Sigmoid colon (tissue), 7 donors: Measurements from ENCODE around the gene ANKRD6. TPM values are rescaled to one million over a fixed set of nuclear protein-coding genes. Genes with fewer than 3 reads are reported as not detected.

Source experiments
- DNase-seq: peaks from one replicate; pipeline ENCODE4 v3.0.0-alpha.2; 2019
- H3K27ac ChIP-seq, 4 donors: fragments of 200-600 bp; sonication (generic); one replicate each; pipeline ENCODE4 v1.5.1; 2016 to 2019; ENCODE audit warnings: mild to moderate bottlenecking in 1 of 4
- H3K27me3 ChIP-seq, 3 donors: fragments of 200-600 bp; sonication (generic); one replicate each; pipeline ENCODE4 v1.5.1; 2019; ENCODE audit warnings: mild to moderate bottlenecking in 1 of 3
- H3K36me3 ChIP-seq, 4 donors: fragments of 200-600 bp; sonication (generic); one replicate each; pipeline ENCODE4 v1.5.1; 2016 to 2019
- H3K4me1 ChIP-seq, 4 donors: fragments of 200-600 bp; sonication (generic); one replicate each; pipeline ENCODE4 v1.5.1; 2017 to 2019
- H3K4me3 ChIP-seq, 4 donors: fragments of 200-600 bp; sonication (generic); one replicate each; pipeline ENCODE4 v1.5.1; 2017 to 2019; ENCODE audit warnings: mild to moderate bottlenecking in 2 of 4, moderate library complexity in 1 of 4
- H3K9me3 ChIP-seq, 4 donors: fragments of 200-600 bp in 3 of 4; sonication (generic) in 3 of 4; one replicate each; pipeline versions ENCODE4 v1.5.1 to v1.6.1; 2013 to 2019
- CTCF ChIP-seq, 4 experiments: fragments of 450-650 bp in 3 of 4; fragments of 200-600 bp in 1 of 4; IDR thresholded peaks; one replicate each; pipeline ENCODE4 v1.5.1; 2016 to 2019; ENCODE audit warnings: antibody characterized with exemption in 4 of 4, mild to moderate bottlenecking in 3 of 4, moderate library complexity in 2 of 4
- EP300 ChIP-seq, 4 donors: sonication (generic); formaldehyde crosslinking; IDR thresholded peaks; one replicate each; pipeline ENCODE4 v1.6.1; 2017; ENCODE audit warnings: antibody characterized with exemption in 4 of 4
- POLR2A ChIP-seq, 2 donors: fragments of 450-650 bp; IDR thresholded peaks; one replicate each; pipeline ENCODE4 v1.6.1; 2016; ENCODE audit warnings: antibody characterized with exemption in 2 of 2, mild to moderate bottlenecking in 2 of 2, moderate library complexity in 2 of 2
- POLR2AphosphoS5 ChIP-seq, 4 donors: sonication (generic); formaldehyde crosslinking; IDR thresholded peaks; one replicate each; pipeline ENCODE4 v1.6.1; 2017; ENCODE audit warnings: antibody characterized with exemption in 4 of 4
- WGBS, 2 donors: extraction: QIAGEN DNeasy Blood & Tissue Kit; methylation state at CpG; one replicate each; pipeline ENCODE4 v1.1.7; 2013; 5-methylcytosine and 5-hydroxymethylcytosine counted together
- intact Hi-C: fragments of 100-400 bp; cut with DNase I; formaldehyde crosslinking; loops from one replicate; pipeline ENCODE4 v1.15.1; 2023
- polyA plus RNA-seq, 3 donors: library from polyadenylated mRNA; stranded (reverse); fragments of 200-250 nt; gene quantifications; one replicate each; pipeline ENCODE4 v1.2.3, GENCODE V29; 2013
- total RNA-seq, 4 donors: library from RNA; depleted of rRNA; stranded (reverse); fragments of >200 nt; gene quantifications; one replicate each; pipeline ENCODE4 v1.1.0, GENCODE V29; 2016
- donor health status: healthy with polysubstance abuse.
- donor health status: Bipolar disorder and iron deficiency.
- donor health status: healthy.

Gene ANKRD6
- total and polyA plus RNA-seq, 7 donors: 1.7 to 21.6 (median 8.0) TPM

GRCh38 chr6:89526563-89526869 lies 93.6 kb downstream of the ANKRD6 start:
- intact Hi-C loops: no loop called here
- H3K27ac ChIP-seq: no peak overlapping the region
- TF ChIP-seq CTCF (IDR thresholded peaks at IDR 0.05) (no peak), EP300 (IDR thresholded peaks at IDR 0.05) (no peak), POLR2A (IDR thresholded peaks at IDR 0.05) (no peak), POLR2AphosphoS5 (IDR thresholded peaks at IDR 0.05) (no peak)
- no peaks in the 10 kb centered on the region for H3K27me3 ChIP-seq
- no peak for DNase-seq
- peaks cover 0 to 7% (median 5%) of the 10 kb centered on the region in 4 donors for H3K4me1 ChIP-seq
- no peak overlapping the region for H3K4me3 ChIP-seq
- H3K9me3 ChIP-seq: no peaks in the 10 kb centered on the region
- 96 to 97% methylated on average over 2 of the region's 2 CpGs for WGBS, 2 donors
- no peaks in the 10 kb centered on the region for H3K36me3 ChIP-seq

- peaks cover 0 to 11% (median 5%) of the 10 kb centered on the region in 4 donors for H3K4me1 ChIP-seq
- TF ChIP-seq CTCF (IDR thresholded peaks at IDR 0.05) (no peak), POLR2AphosphoS5 (IDR thresholded peaks at IDR 0.05) (no peak), EP300 (IDR thresholded peaks at IDR 0.05) (no peak), POLR2A (IDR thresholded peaks at IDR 0.05) (no peak)
- no peak overlapping the region for H3K4me3 ChIP-seq
- H3K27ac ChIP-seq: no peak overlapping the region
- no peaks in the 10 kb centered on the region for H3K36me3 ChIP-seq
- 85 to 87% methylated on average over 2 of the region's 2 CpGs for WGBS, 2 donors
- intact Hi-C loops: no loop called here
- H3K27me3 ChIP-seq: no peaks in the 10 kb centered on the region
- H3K9me3 ChIP-seq: no peaks in the 10 kb centered on the region
- DNase-seq: no peak
Observed at GRCh38 chr6:89527634-89528033, 94.7 kb downstream of the ANKRD6 start.

GRCh38 chr6:89528866-89529265 lies 95.9 kb downstream of the ANKRD6 start:
- TF ChIP-seq CTCF (IDR thresholded peaks at IDR 0.05) (no peak), POLR2AphosphoS5 (IDR thresholded peaks at IDR 0.05) (no peak), EP300 (IDR thresholded peaks at IDR 0.05) (no peak)
- Histone ChIP-seq H3K36me3 (no peaks in the 10 kb centered on the region), H3K9me3 (no peaks in the 10 kb centered on the region), H3K27me3 (no peaks in the 10 kb centered on the region), H3K4me1 (peaks cover 0 to 11% (median 5%) of the 10 kb centered on the region in 4 donors), H3K27ac (no peak overlapping the region), H3K4me3 (no peak overlapping the region)
- no peak for DNase-seq
- intact Hi-C loops: no loop called here

- 92 to 96% methylated on average over 11 of the region's 11 CpGs for WGBS, 2 donors
- intact Hi-C loops: no loop called here
- H3K27ac ChIP-seq: peak overlapping the region in 1 of 4 donors; percentile 18
- no peaks in the 10 kb centered on the region for H3K27me3 ChIP-seq
- H3K9me3 ChIP-seq: no peaks in the 10 kb centered on the region
- no peak overlapping the region for H3K4me3 ChIP-seq
- peaks cover 0 to 11% (median 5%) of the 10 kb centered on the region in 4 donors for H3K4me1 ChIP-seq
- no peaks in the 10 kb centered on the region for H3K36me3 ChIP-seq
- TF ChIP-seq POLR2A (IDR thresholded peaks at IDR 0.05) (no peak), EP300 (IDR thresholded peaks at IDR 0.05) (no peak), CTCF (IDR thresholded peaks at IDR 0.05) (no peak), POLR2AphosphoS5 (IDR thresholded peaks at IDR 0.05) (peak in 3 of 4 donors; percentile 20 to 69 (median 57))
- DNase-seq: peak; percentile 77
Observed at GRCh38 chr6:89530982-89531381, 98.0 kb downstream of the ANKRD6 start.

GRCh38 chr6:89536231-89536630 lies 103.3 kb downstream of the ANKRD6 start:
- no peak for TF ChIP-seq CTCF (IDR thresholded peaks at IDR 0.05)
- no peak for TF ChIP-seq EP300 (IDR thresholded peaks at IDR 0.05)
- no peak for TF ChIP-seq POLR2AphosphoS5 (IDR thresholded peaks at IDR 0.05)
- TF ChIP-seq POLR2A (IDR thresholded peaks at IDR 0.05): no peak
- Histone ChIP-seq H3K27me3 (no peaks in the 10 kb centered on the region), H3K4me3 (no peak overlapping the region), H3K36me3 (no peaks in the 10 kb centered on the region), H3K27ac (no peak overlapping the region), H3K9me3 (no peaks in the 10 kb centered on the region), H3K4me1 (peaks cover 0 to 7% (median 2%) of the 10 kb centered on the region in 4 donors)
- 90 to 95% methylated on average over 5 of the region's 5 CpGs for WGBS, 2 donors
- intact Hi-C loops: no loop called here
- no peak for DNase-seq
